Gastroesophageal sphincter (tissue), 4 donors: ENCODE measurements around the gene DYRK1A. TPM values are rescaled to one million over a fixed set of nuclear protein-coding genes. Genes with fewer than 3 reads are reported as not detected.
"Not testable (repeated sequence)": the region's sequence is repeated elsewhere in the genome, so short reads cannot be mapped to it uniquely, and the experiment has no call there.

Source experiments
- ATAC-seq: fragments of 150-250 bp; one replicate; pipeline ENCODE4 v1.9.1; 2016; ENCODE audit warnings: mild to moderate bottlenecking, moderate library complexity
- H3K27ac ChIP-seq, 4 donors: fragments of 200-600 bp; sonication (generic) in 3 of 4; 1 replicate in 3 of 4; 2 replicates in 1 of 4; pipeline ENCODE4 v1.5.1; 2016 to 2019
- H3K27me3 ChIP-seq: fragments of 200-600 bp; sonication (generic); one replicate; pipeline ENCODE4 v1.5.1; 2019
- H3K36me3 ChIP-seq, 2 donors: fragments of 200-600 bp; sonication (generic); one replicate each; pipeline ENCODE4 v1.5.1; 2019; ENCODE audit warnings: control low read depth in 1 of 2
- H3K4me1 ChIP-seq, 3 donors: fragments of 200-600 bp; sonication (generic); 1 replicate in 2 of 3; 2 replicates in 1 of 3; pipeline ENCODE4 v1.5.1; 2016 to 2019; ENCODE audit warnings: control low read depth in 2 of 3
- H3K4me3 ChIP-seq, 2 donors: fragments of 200-600 bp; sonication (generic); one replicate each; pipeline ENCODE4 v1.5.1; 2019; ENCODE audit warnings: mild to moderate bottlenecking in 1 of 2, moderate library complexity in 1 of 2
- H3K9me3 ChIP-seq, 3 donors: fragments of 200-600 bp; sonication (generic); one replicate each; pipeline ENCODE4 v1.5.1; 2017 to 2019; ENCODE audit warnings: control low read depth in 2 of 3
- EP300 ChIP-seq: sonication (generic); formaldehyde crosslinking; IDR thresholded peaks from one replicate; pipeline ENCODE4 v1.6.1; 2017; ENCODE audit warnings: antibody characterized with exemption, mild to moderate bottlenecking
- POLR2A ChIP-seq, 2 donors: fragments of 450-650 bp; IDR thresholded peaks; one replicate each; pipeline ENCODE4 v1.6.1; 2017; ENCODE audit warnings: antibody characterized with exemption in 2 of 2, mild to moderate bottlenecking in 2 of 2, moderate library complexity in 1 of 2
- POLR2AphosphoS5 ChIP-seq: sonication (generic); formaldehyde crosslinking; IDR thresholded peaks from one replicate; pipeline ENCODE4 v1.6.1; 2017; ENCODE audit warnings: antibody characterized with exemption
- WGBS, 2 donors: methylation state at CpG; one replicate each; pipeline ENCODE4 v1.1.5; 2018; ENCODE audit warnings: low coverage in 1 of 2; 5-methylcytosine and 5-hydroxymethylcytosine counted together
- total RNA-seq, 4 donors: library from RNA; depleted of rRNA; stranded (reverse); fragments of >200 nt; gene quantifications; one replicate each; pipeline ENCODE4 v1.1.0, GENCODE V29; 2016
- TF ChIP-seq, protein P1 (sequence below), 4 experiments: fragments of 200-600 bp in 2 of 4; fragments of 450-650 bp in 2 of 4; sonication (generic) in 1 of 4; IDR thresholded peaks; one replicate each; pipeline ENCODE4 v1.5.1; 2017 to 2019; ENCODE audit warnings: antibody characterized with exemption in 4 of 4, mild to moderate bottlenecking in 2 of 4, moderate library complexity in 2 of 4

DYRK1A gene
- total RNA-seq, result 100 to 1,000 TPM in 1 of 4 donors, 10 to 100 TPM in 3; 85.1 to 102 (median 94.0) TPM

DNA sequence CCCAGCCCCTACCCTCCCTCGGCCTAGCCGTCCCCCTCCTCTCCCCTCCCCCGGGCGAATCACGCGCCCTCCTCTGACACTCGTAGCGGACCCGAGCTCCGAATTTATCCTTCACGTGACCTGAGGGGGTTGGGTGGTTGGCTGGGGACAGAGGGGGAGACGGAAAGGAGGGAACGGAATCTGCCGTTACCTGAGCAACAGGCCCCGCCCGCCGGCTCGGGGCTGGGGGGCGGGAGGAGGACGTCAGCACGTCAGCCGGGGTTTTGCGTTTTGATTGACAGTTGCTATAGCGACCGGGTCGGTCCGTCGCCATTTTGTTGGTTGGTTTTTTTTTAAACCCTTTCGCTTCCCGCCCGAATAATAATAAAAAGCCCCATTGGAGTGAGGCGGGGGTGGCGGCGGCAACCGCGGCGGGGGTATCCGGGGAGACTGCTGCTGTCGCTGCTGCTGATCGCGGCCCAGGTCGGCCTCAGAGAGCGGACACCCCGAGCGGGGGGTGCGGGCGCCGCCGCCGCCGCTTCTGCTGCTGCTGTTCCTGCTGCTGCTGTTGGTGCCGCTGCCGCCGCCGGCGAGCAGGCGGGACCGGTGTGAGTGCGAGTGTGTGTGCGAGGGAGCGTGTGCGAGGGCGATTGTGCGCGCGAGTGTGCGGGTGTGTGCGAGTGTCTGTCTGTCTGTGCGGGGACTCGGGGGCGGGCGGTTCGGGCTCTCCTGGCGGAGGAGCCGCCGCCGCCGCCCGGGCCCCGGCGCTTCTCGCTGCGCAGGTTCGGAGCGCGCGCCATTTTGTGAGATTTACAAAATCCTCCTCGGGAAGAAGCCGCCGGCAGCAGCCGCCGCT is at the start of gene DYRK1A:
TSS of gene DYRK1A (plus strand) at position 292 of the 835 bp plus-strand sequence. CDS start 53,602 bp downstream, outside the sequence.
- Histone ChIP-seq H3K27me3 (no peaks in the 10 kb centered on the region), H3K9me3 (no peaks in the 10 kb centered on the region), H3K36me3 (no peaks in the 10 kb centered on the region), H3K4me3 (peak within 1 kb of the TSS; percentile 87 to 92), H3K27ac (peak within 1 kb of the TSS; percentile 95 to 100 (median 100)), H3K4me1 (peaks cover 3 to 44% (median 5%) of the 10 kb centered on the region in 3 donors)
- peak; percentile 94 for ATAC-seq
- 0% methylated on average over 2 of the region's 92 CpGs; no CpG with 5 or more reads in 1 of the 2 donors for WGBS, 2 donors
- peak; percentile 66 for TF ChIP-seq POLR2AphosphoS5
- TF ChIP-seq POLR2A (IDR thresholded peaks at IDR 0.05), result peak; percentile 46 to 58
- TF ChIP-seq EP300, result no peak
- TF ChIP-seq, protein P1, sequence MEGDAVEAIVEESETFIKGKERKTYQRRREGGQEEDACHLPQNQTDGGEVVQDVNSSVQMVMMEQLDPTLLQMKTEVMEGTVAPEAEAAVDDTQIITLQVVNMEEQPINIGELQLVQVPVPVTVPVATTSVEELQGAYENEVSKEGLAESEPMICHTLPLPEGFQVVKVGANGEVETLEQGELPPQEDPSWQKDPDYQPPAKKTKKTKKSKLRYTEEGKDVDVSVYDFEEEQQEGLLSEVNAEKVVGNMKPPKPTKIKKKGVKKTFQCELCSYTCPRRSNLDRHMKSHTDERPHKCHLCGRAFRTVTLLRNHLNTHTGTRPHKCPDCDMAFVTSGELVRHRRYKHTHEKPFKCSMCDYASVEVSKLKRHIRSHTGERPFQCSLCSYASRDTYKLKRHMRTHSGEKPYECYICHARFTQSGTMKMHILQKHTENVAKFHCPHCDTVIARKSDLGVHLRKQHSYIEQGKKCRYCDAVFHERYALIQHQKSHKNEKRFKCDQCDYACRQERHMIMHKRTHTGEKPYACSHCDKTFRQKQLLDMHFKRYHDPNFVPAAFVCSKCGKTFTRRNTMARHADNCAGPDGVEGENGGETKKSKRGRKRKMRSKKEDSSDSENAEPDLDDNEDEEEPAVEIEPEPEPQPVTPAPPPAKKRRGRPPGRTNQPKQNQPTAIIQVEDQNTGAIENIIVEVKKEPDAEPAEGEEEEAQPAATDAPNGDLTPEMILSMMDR (IDR thresholded peaks at IDR 0.05), result peak in 3 of 4 experiments; percentile 3 to 25 (median 10)

DNA sequence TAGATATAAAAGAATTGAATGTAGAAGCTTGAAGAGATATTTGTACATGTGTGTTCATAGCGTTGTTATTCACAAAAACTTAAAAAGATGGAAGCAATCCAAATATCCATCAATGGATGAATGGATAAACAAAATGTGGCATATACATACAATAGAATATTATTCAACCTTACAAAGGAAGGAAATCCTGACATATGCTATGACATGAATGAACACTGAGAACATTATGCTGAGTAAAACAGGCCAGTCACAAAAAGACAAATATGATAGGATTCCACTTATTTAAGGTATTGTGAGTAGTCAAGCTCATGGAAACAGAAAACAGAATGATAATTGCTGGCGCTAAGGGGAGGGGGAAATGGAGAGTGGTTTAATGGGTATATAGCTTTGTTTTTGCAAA is 47.0 kb upstream of the DYRK1A start:
- TF ChIP-seq, protein P1 (IDR thresholded peaks at IDR 0.05), result no peak
- no peak for TF ChIP-seq POLR2AphosphoS5
- TF ChIP-seq EP300, result no peak
- TF ChIP-seq POLR2A (IDR thresholded peaks at IDR 0.05), result no peak
- no peaks in the 10 kb centered on the region for H3K27me3 ChIP-seq
- no peak for ATAC-seq
- 85 to 86% methylated on average over 2 of the region's 2 CpGs for WGBS, 2 donors
- H3K36me3 ChIP-seq, result no peaks in the 10 kb centered on the region
- no peak overlapping the region for H3K4me3 ChIP-seq
- no peaks in the 10 kb centered on the region for H3K4me1 ChIP-seq
- H3K27ac ChIP-seq, result no peak overlapping the region
- peaks cover 0 to 21% (median 0%) of the 10 kb centered on the region in 3 donors for H3K9me3 ChIP-seq

DNA sequence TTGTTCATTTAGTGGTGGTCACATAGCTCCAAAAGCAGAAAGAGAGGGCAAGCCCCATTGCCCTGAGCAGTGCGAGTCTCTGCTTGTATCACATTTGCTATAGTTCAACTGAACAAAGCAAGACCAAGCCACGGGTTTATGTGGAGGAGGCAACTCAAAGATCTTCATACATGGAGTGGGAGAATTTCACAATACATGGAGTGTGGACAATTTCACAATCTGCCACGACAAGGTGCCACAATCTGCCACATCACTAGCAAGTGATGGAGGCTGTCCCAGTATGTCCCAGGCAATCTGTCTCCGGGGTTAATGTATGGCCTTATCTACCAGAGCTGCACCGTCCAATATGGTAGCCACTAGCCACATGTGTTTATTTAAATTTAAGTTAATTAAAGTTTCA is 44.5 kb upstream of the DYRK1A start:
- H3K27ac ChIP-seq, result no peak overlapping the region
- no peak overlapping the region for H3K4me3 ChIP-seq
- H3K27me3 ChIP-seq, result no peaks in the 10 kb centered on the region
- no peaks in the 10 kb centered on the region for H3K4me1 ChIP-seq
- H3K9me3 ChIP-seq, result peaks cover 0 to 9% (median 0%) of the 10 kb centered on the region in 3 donors
- no peak for ATAC-seq
- 50 to 64% methylated on average over 3 to 5 of the region's 5 CpGs for WGBS, 2 donors
- TF ChIP-seq, protein P1 (IDR thresholded peaks at IDR 0.05), result no peak
- TF ChIP-seq POLR2AphosphoS5 (no peak), POLR2A (IDR thresholded peaks at IDR 0.05) (no peak)
- no peaks in the 10 kb centered on the region for H3K36me3 ChIP-seq

DNA sequence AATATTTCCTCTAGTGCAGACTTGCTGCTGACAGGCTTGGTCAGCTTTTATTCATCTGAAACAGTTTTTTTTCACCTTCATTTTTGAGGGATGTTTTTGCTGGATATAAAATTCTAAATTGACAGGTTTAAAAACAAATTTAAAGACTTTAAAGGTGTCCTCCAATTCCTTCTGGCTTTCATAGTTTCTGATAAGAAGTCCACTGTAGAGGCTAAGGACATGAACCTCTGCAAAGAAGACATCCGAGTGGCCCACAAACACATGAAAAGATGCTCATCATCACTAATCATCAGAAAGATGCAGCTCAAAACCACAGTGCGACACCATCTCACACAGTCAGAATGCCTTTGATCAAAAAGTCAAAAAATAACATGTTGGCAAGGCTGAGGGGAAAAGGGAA is 42.0 kb upstream of the DYRK1A start:
- no peak for TF ChIP-seq POLR2A (IDR thresholded peaks at IDR 0.05)
- TF ChIP-seq, protein P1 (IDR thresholded peaks at IDR 0.05), result no peak
- no peak for TF ChIP-seq EP300
- TF ChIP-seq POLR2AphosphoS5, result no peak
- no peaks in the 10 kb centered on the region for H3K27me3 ChIP-seq
- no peaks in the 10 kb centered on the region for H3K9me3 ChIP-seq
- no peaks in the 10 kb centered on the region for H3K36me3 ChIP-seq
- WGBS, 2 donors, result 83 to 93% methylated on average over 2 of the region's 2 CpGs
- H3K4me1 ChIP-seq, result no peaks in the 10 kb centered on the region
- no peak overlapping the region for H3K4me3 ChIP-seq
- ATAC-seq, result no peak
- no peak overlapping the region for H3K27ac ChIP-seq

DNA sequence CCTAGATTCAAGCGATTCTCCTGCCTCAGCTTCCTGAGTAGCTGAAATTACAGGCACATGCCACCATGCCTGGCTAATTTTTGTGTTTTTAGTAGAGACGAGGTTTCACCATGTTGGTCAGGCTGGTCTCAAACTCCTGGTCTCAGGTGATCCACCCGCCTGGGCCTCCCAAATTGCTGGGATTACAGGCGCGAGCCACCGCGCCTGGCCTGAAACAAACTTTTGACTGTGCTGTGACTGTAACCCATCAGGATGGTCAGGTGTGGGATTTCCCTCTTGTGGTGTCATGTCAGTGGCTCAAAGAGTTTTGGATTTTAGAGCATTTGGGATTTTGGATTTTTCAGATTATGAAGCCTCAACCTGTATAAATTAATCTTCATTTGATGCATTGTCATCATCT is 38.4 kb upstream of the DYRK1A start:
- H3K4me1 ChIP-seq, H3K9me3 ChIP-seq, H3K27ac ChIP-seq, H3K4me3 ChIP-seq, H3K36me3 ChIP-seq, ATAC-seq, H3K27me3 ChIP-seq: not testable (repeated sequence)
- WGBS, 2 donors, result 88 to 100% methylated on average over 1 to 2 of the region's 7 CpGs
